Measurements from ENCODE around the gene MMP15. TPM values are rescaled to one million over a fixed set of nuclear protein-coding genes. Genes with fewer than 3 reads are reported as not detected.

MMP15 gene
- total RNA-seq, 2 donors from 2014 or later: 22.3 to 35.3 TPM

DNA sequence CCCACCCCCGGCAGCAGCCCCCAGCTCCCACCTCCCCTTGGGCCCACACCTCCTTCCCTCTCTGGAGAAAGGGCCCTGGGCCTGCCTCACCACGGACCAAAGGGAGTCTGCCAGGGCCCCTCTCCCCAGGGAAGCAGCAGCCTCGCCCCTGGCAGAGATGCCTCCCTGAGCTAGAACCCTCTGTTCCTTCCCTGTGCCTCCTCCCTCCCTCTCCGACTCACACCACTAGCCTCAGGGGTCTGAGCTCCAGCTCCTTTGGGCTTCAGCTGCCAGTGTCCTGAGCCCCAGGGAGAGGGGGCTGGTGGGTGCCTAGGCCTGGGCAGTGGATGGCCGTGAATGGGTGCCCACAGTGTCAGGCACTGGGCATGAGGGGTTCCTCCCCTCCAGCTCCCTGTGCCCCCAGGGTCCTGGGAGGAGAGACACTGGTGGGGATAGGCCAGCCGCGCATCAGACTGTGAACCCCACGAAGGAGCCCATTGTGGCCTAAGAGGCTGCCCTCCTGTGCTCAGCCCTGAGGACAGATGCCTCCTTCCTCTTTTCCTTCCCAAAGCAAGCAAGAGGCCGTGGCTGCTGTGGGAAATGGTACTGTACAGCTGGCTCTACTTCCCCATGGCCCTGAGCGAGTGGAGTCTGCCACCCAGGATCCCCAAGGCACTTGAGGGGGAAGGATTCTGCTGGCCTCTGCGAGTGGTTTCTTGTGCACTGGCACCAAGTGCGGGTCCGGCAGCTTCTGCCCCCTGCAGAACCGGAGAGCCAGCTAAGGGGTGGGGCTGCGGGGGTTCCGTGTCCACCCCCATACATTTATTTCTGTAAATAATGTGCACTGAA is 20.7 kb downstream of the MMP15 start:
- Histone ChIP-seq H3K27ac (no peak overlapping the region), H3K4me3 (no peak overlapping the region), H3K27me3 (no peaks in the 10 kb centered on the region), H3K4me1 (peaks cover 19% of the 10 kb centered on the region), H3K36me3 (replicated peaks in 1 of 2; ENCODE audit: insufficient read depth in 1 of 2, low read depth in 2 of 2) (no peaks in the 10 kb centered on the region), H3K9me3 (no peaks in the 10 kb centered on the region)
- TF ChIP-seq, protein P1, sequence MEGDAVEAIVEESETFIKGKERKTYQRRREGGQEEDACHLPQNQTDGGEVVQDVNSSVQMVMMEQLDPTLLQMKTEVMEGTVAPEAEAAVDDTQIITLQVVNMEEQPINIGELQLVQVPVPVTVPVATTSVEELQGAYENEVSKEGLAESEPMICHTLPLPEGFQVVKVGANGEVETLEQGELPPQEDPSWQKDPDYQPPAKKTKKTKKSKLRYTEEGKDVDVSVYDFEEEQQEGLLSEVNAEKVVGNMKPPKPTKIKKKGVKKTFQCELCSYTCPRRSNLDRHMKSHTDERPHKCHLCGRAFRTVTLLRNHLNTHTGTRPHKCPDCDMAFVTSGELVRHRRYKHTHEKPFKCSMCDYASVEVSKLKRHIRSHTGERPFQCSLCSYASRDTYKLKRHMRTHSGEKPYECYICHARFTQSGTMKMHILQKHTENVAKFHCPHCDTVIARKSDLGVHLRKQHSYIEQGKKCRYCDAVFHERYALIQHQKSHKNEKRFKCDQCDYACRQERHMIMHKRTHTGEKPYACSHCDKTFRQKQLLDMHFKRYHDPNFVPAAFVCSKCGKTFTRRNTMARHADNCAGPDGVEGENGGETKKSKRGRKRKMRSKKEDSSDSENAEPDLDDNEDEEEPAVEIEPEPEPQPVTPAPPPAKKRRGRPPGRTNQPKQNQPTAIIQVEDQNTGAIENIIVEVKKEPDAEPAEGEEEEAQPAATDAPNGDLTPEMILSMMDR (IDR thresholded peaks at IDR 0.05): no peak
- TF ChIP-seq POLR2A (IDR thresholded peaks at IDR 0.05): no peak
- no peak for DNase-seq
- WGBS, 2 donors: 87 to 88% methylated on average over 10 to 15 of the region's 16 CpGs
- intact Hi-C loops (cut with DNase I): no loop called here
- no peak for ATAC-seq

DNA sequence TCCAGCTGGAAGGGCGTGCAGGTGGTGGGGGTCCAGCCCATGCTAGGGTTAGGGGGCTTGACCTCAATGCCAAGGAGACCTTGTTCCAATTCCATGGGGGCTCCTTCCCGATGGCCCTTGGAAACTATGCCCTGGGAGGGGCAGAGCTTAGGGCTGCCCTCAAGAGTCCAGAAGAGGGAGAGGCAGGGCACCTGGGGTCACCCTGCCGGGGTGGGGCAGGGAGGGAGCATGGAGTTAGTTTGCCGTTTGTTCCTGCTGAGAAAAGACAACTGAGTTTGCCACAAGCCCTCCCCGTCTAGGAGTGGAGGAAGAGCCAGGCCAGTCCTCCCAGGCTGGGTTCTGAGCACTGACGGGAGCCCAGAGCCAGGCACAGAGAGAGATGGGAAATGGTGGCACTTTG is 21.4 kb downstream of the MMP15 start:
- 74 to 77% methylated on average over 4 to 6 of the region's 6 CpGs for WGBS, 2 donors
- TF ChIP-seq, protein P1 (IDR thresholded peaks at IDR 0.05): no peak
- TF ChIP-seq POLR2A (IDR thresholded peaks at IDR 0.05): no peak
- no peak for ATAC-seq
- Histone ChIP-seq H3K4me1 (peaks cover 19% of the 10 kb centered on the region), H3K36me3 (replicated peaks in 1 of 2; ENCODE audit: insufficient read depth in 1 of 2, low read depth in 2 of 2) (no peaks in the 10 kb centered on the region), H3K27ac (no peak overlapping the region), H3K27me3 (no peaks in the 10 kb centered on the region), H3K9me3 (no peaks in the 10 kb centered on the region), H3K4me3 (no peak overlapping the region)
- DNase-seq: no peak
- intact Hi-C loops (cut with DNase I): no loop called here

DNA sequence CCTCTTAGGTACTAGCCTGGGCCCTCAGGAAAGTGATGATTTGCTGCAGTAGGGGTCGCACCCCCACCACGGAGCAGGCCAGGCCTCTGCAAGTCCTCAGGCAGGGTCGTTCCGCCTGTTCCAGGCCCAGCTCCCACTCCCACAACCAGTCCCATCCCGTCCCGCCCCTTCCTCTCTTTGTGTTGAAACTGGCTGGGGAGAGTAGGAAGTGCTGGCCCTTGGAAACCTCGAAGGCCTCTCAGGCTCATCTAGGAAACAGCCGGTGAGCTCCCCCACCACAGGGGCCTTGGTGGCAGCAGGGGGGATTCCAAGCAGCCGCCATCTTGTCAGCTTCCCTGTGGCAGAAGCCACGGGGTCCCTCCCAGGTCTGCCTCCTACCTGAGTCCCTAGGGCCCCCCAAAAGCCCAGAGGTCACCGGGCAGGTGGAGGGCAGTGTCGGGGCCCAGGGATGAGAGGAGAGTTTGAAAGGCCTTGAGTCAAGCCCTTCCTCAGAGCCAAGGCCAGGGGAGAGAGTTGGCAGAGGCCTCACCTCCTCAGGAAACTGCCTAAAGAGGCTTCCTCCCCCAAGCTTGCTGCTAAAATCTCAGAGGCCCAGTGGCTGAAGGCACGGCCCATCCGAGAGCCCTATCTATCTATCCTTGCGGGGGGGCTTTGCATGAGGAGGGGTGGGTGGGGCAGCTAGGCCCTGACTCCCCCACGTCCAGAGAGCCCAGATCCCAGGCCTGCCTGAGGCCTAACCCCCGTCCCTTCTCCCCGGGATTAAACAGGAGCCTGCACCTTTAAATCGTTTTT is 22.2 kb downstream of the MMP15 start:
- no peak for ATAC-seq
- 70 to 74% methylated on average over 10 to 18 of the region's 19 CpGs for WGBS, 2 donors
- DNase-seq: no peak
- Histone ChIP-seq H3K36me3 (replicated peaks in 1 of 2; ENCODE audit: insufficient read depth in 1 of 2, low read depth in 2 of 2) (no peaks in the 10 kb centered on the region), H3K27me3 (no peaks in the 10 kb centered on the region), H3K4me1 (peaks cover 18% of the 10 kb centered on the region), H3K27ac (peak overlapping the region in 1 of 4 donors; percentile 16), H3K4me3 (no peak overlapping the region), H3K9me3 (no peaks in the 10 kb centered on the region)
- no peak for TF ChIP-seq POLR2A (IDR thresholded peaks at IDR 0.05)
- TF ChIP-seq, protein P1 (IDR thresholded peaks at IDR 0.05): no peak
- intact Hi-C loops (cut with DNase I): no loop called here

DNA sequence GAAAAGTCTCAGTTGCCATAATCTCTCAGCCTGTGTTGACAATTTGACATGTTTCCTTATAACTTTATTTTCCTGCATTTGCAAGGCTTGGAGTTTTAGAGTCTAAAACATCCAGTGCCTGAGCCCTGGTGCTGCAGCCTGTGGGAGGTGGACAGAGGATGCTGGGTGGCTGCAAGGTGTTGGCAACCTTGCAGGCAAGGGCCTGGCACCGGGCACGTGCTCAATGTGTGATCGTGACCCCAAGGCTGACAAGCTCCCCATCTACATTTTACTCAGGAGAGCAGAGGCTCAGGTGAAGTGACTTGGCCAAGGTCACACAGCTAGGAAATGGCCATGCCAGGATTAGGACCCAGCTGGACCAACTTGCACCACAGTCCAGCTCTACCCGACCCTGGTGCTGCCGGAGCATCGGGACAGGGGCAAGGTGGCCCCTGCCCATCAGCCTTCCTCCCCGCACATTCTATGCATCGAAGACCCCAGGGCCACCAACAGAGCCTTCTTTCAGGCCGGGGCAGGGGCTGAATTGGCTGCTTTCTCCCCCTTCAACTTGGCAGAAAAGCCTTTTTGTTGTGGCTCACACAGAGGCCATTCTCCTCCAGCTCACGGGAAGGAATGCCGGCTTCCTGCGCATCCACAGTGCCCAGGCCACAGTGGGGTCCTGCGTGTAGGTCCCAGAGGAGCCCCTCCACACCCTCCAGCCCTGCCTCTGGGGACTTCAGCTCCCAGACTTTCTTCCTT is 23.1 kb downstream of the MMP15 start:
- no peak overlapping the region for H3K27ac ChIP-seq
- no peaks in the 10 kb centered on the region for H3K9me3 ChIP-seq
- H3K4me3 ChIP-seq: no peak overlapping the region
- H3K4me1 ChIP-seq: peaks cover 9% of the 10 kb centered on the region
- WGBS, 2 donors: 79 to 80% methylated on average over 8 to 12 of the region's 13 CpGs
- DNase-seq (no peak), ATAC-seq (no peak)
- no peaks in the 10 kb centered on the region for H3K27me3 ChIP-seq
- intact Hi-C loops (cut with DNase I): no loop called here
- H3K36me3 ChIP-seq (replicated peaks in 1 of 2; ENCODE audit: insufficient read depth in 1 of 2, low read depth in 2 of 2): no peaks in the 10 kb centered on the region
- no peak for TF ChIP-seq POLR2A (IDR thresholded peaks at IDR 0.05)
- TF ChIP-seq, protein P1 (IDR thresholded peaks at IDR 0.05): no peak
